Endothelial cell of umbilical vein (primary cell): Measurements from ENCODE around the gene HYAL1. TPM values are rescaled to one million over a fixed set of nuclear protein-coding genes. Genes with fewer than 3 reads are reported as not detected.

Source experiments
- BruUV-seq: library from RNA; stranded (reverse); fragments of 400-500 nt; replicated peaks from 2 replicates; lab custom pipeline; 2021; lab: Mats Ljungman, UMichigan
- CTCF ChIA-PET: fragments of 300-600, 350-600 bp; sonication (Branson Sonifier 250); formaldehyde crosslinking; loops from one replicate; lab custom pipeline; 2021; ENCODE audit warnings: antibody characterized with exemption, inconsistent platforms; lab: Charles Lee
- POLR2A ChIA-PET: fragments of 300-600, 350-600 bp; sonication (Branson Sonifier 250); formaldehyde crosslinking; loops from one replicate; lab custom pipeline; 2021; ENCODE audit warnings: antibody characterized with exemption, inconsistent platforms; lab: Charles Lee
- DNase-seq: peaks from one replicate; pipeline ENCODE4 v3.0.0-alpha.2; 2011; ENCODE audit warnings: low read depth, low spot score
- FAIRE-seq: peaks from 2 replicates; lab custom pipeline; 2011; peaks lifted over from hg19 to GRCh38; lab: Jason Lieb, UNC
- H2AFZ ChIP-seq: 2 replicates; pipeline ENCODE4 v1.6.0; 2012; ENCODE audit warnings: low read depth, low read length, control low read depth, inconsistent platforms
- H3K27ac ChIP-seq: 2 replicates; pipeline ENCODE4 v1.5.1; 2011; ENCODE audit warnings: low read depth, mild to moderate bottlenecking, control low read depth, low read length, moderate library complexity; ENCODE audit not compliant: insufficient read depth
- H3K27me3 ChIP-seq, 2 experiments: 2 replicates each; pipeline versions ENCODE4 v1.6.0 to v1.6.1; 2011; ENCODE audit warnings: low read length in 2 of 2, mixed read lengths in 1 of 2; ENCODE audit not compliant: control insufficient read depth in 2 of 2, insufficient read depth in 2 of 2
- H3K36me3 ChIP-seq, 2 experiments: 2 replicates in 1 of 2; 3 replicates in 1 of 2; pipeline ENCODE4 v1.5.1; 2011; ENCODE audit warnings: low read length in 2 of 2, mild to moderate bottlenecking in 1 of 2, moderate library complexity in 1 of 2; ENCODE audit not compliant: control insufficient read depth in 2 of 2, insufficient read depth in 2 of 2; ENCODE audit errors: extremely low read depth in 1 of 2
- H3K4me1 ChIP-seq: 3 replicates; pipeline ENCODE4 v1.5.1; 2011; ENCODE audit warnings: mild to moderate bottlenecking, low read length; ENCODE audit not compliant: control insufficient read depth, insufficient read depth; ENCODE audit errors: extremely low read depth
- H3K4me2 ChIP-seq: 2 replicates; pipeline ENCODE4 v1.6.1; 2011; ENCODE audit warnings: low read length, control low read depth, mixed read lengths; ENCODE audit not compliant: insufficient read depth
- H3K4me3 ChIP-seq, 3 experiments: fragments of 200-600 bp in 1 of 3; sonication (generic), shearing (Covaris generic) in 1 of 3; replicated peaks in 1 of 3; 2 replicates each; pipeline ENCODE4 v1.5.1; 2011 to 2016; ENCODE audit warnings: control low read depth in 3 of 3, low read length in 3 of 3, mild to moderate bottlenecking in 2 of 3, inconsistent platforms in 1 of 3, low read depth in 1 of 3, moderate library complexity in 1 of 3; ENCODE audit not compliant: insufficient read depth in 1 of 3
- H3K79me2 ChIP-seq: 2 replicates; pipeline ENCODE4 v1.6.0; 2012; ENCODE audit warnings: low read length, inconsistent platforms; ENCODE audit not compliant: control insufficient read depth, insufficient read depth
- H3K9ac ChIP-seq: replicated peaks from 2 replicates; pipeline ENCODE3; 2011; ENCODE audit warnings: low read length, control low read depth; ENCODE audit not compliant: insufficient read depth; ENCODE audit errors: extremely low read depth
- H3K9me1 ChIP-seq: replicated peaks from 3 replicates; pipeline ENCODE4 v1.6.0; 2011; ENCODE audit warnings: mild to moderate bottlenecking, low read length; ENCODE audit not compliant: control insufficient read depth, insufficient read depth; ENCODE audit errors: extremely low read depth
- H3K9me3 ChIP-seq: replicated peaks from 2 replicates; pipeline ENCODE4 v1.5.1; 2012; ENCODE audit warnings: low read length, inconsistent platforms; ENCODE audit not compliant: control insufficient read depth, insufficient read depth
- H4K20me1 ChIP-seq: replicated peaks from 2 replicates; pipeline ENCODE3; 2011; ENCODE audit warnings: mild to moderate bottlenecking, low read length; ENCODE audit not compliant: control insufficient read depth, insufficient read depth; ENCODE audit errors: extremely low read depth
- EZH2 ChIP-seq: IDR thresholded peaks from 2 replicates; pipeline ENCODE4 v1.6.1; 2012; ENCODE audit warnings: borderline replicate concordance, low read depth, mild to moderate bottlenecking, moderate library complexity, low read length, inconsistent platforms; ENCODE audit not compliant: severe bottlenecking
- FOS ChIP-seq: IDR thresholded peaks from 2 replicates; pipeline ENCODE4 v1.6.1; 2011; ENCODE audit warnings: mild to moderate bottlenecking, low read length, moderate library complexity, borderline replicate concordance; ENCODE audit not compliant: insufficient read depth
- GATA2 ChIP-seq: IDR thresholded peaks from 2 replicates; pipeline ENCODE4 v1.7.0; 2011; ENCODE audit warnings: low read depth, mild to moderate bottlenecking, moderate library complexity, mixed read lengths, low read length; ENCODE audit not compliant: insufficient read length, insufficient read depth
- JUN ChIP-seq: IDR thresholded peaks from 2 replicates; pipeline ENCODE4 v1.6.1; 2011; ENCODE audit warnings: borderline replicate concordance, low read depth; ENCODE audit not compliant: insufficient read length, insufficient read depth
- MYC ChIP-seq: IDR thresholded peaks from one replicate; pipeline ENCODE4 v1.6.1; 2011; ENCODE audit warnings: mild to moderate bottlenecking, low read depth, low read length
- POLR2A ChIP-seq: IDR thresholded peaks from 2 replicates; pipeline ENCODE4 v1.6.1; 2012; ENCODE audit warnings: low read depth, mild to moderate bottlenecking, control low read depth, low read length
- POLR2AphosphoS5 ChIP-seq: IDR thresholded peaks from 2 replicates; pipeline ENCODE4 v1.6.1; 2012; ENCODE audit warnings: low read depth, mild to moderate bottlenecking, control low read depth, low read length, moderate library complexity; ENCODE audit not compliant: insufficient read depth
- dilution Hi-C: fragments of 300-500 bp; cut with MboI; formaldehyde crosslinking; loops from one replicate; pipeline ENCODE4 v1.15.0; 2019; ENCODE audit warnings: low sequenced_read_pairs; ENCODE audit not compliant: extremely low pct_ligation_motif_present
- intact Hi-C: fragments of 100-400 bp; cut with micrococcal nuclease; formaldehyde crosslinking; loops from one replicate; pipeline ENCODE4 v1.10.0; 2022
- polyA plus RNA-seq, 4 experiments: library from polyadenylated mRNA; depleted of rRNA in 3 of 4; stranded (reverse) in 3 of 4; unstranded in 1 of 4; fragments of >200 nt; gene quantifications; 2 replicates each; pipeline versions ENCODE4 v1.2.1 to v1.2.3, GENCODE V29; 2011 to 2012; ENCODE audit warnings: missing spikeins in 1 of 4
- total RNA-seq: library from RNA; stranded (reverse); gene quantifications from 2 replicates; pipeline ENCODE4 v1.2.3, GENCODE V29; 2021
- TF ChIP-seq, protein P1 (sequence below), 2 donors: IDR thresholded peaks; 1 replicate in 1 of 2; 2 replicates in 1 of 2; pipeline ENCODE4 v1.5.1; 2011; ENCODE audit warnings: low read length in 2 of 2, mild to moderate bottlenecking in 2 of 2, moderate library complexity in 2 of 2, control low read depth in 1 of 2, inconsistent platforms in 1 of 2, low read depth in 1 of 2; ENCODE audit not compliant: insufficient read depth in 1 of 2; ENCODE audit errors: extremely low read depth in 1 of 2
- TF ChIP-seq, protein P2 (sequence below): IDR thresholded peaks from 2 replicates; pipeline ENCODE4 v1.6.1; 2011; ENCODE audit not compliant: insufficient read depth, insufficient read length

The HYAL1 gene
- total and polyA plus RNA-seq, 2 donors (not counting 3 experiments of a cell fraction or from before 2014, with no cell fraction given) = 2.2 to 3.3 TPM

DNA sequence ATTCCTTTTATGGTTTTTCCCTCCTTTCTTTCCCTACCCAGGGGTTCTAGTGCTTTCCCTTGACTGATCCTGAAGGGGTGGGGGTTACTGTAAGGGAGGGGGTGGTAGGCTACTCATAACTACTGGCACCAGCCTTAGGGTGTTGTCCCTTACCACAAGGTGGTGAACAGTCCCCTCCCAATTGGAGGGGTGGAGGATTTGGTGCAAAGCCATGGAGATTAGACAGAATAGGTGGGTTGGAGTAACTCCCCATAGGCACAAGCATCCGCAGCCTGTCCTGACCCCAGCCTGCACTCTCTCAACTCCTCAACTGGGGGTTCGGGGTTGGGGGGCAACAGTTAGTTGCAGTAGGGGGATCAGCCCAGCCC lies 21.7 kb upstream of the HYAL1 start:
- no peaks in the 10 kb centered on the region for H3K9me3 ChIP-seq
- H2AFZ ChIP-seq = no peak overlapping the region
- H3K9me1 ChIP-seq = no peaks in the 10 kb centered on the region
- no peaks in the 10 kb centered on the region for H4K20me1 ChIP-seq
- H3K9ac ChIP-seq = no peak overlapping the region
- FAIRE-seq = no peak
- H3K27me3 ChIP-seq = no peaks in the 10 kb centered on the region
- intact Hi-C loops (loop anchor here (2.0 kb wide), 1 partner anchor 98 kb away; no protein-coding TSS in a partner anchor), dilution Hi-C loops (no loop called here)
- ChIA-PET CTCF (interaction anchor here (0.8 to 4.3 kb wide), 12 partner anchors 11 to 217 kb away, joined by 3 to 66 read pairs (median 18); partner anchors contain the start of genes HYAL1, HYAL3, IFRD2 and NAA80), POLR2A (no interaction called here)
- TF ChIP-seq POLR2AphosphoS5 = no peak
- TF ChIP-seq GATA2 = no peak
- TF ChIP-seq, protein P1, sequence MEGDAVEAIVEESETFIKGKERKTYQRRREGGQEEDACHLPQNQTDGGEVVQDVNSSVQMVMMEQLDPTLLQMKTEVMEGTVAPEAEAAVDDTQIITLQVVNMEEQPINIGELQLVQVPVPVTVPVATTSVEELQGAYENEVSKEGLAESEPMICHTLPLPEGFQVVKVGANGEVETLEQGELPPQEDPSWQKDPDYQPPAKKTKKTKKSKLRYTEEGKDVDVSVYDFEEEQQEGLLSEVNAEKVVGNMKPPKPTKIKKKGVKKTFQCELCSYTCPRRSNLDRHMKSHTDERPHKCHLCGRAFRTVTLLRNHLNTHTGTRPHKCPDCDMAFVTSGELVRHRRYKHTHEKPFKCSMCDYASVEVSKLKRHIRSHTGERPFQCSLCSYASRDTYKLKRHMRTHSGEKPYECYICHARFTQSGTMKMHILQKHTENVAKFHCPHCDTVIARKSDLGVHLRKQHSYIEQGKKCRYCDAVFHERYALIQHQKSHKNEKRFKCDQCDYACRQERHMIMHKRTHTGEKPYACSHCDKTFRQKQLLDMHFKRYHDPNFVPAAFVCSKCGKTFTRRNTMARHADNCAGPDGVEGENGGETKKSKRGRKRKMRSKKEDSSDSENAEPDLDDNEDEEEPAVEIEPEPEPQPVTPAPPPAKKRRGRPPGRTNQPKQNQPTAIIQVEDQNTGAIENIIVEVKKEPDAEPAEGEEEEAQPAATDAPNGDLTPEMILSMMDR (IDR thresholded peaks at IDR 0.05; ENCODE audit: extremely low read depth in 1 of 2, insufficient read depth in 1 of 2, low read depth in 1 of 2, low read length in 2 of 2) = no peak
- TF ChIP-seq, protein P2, sequence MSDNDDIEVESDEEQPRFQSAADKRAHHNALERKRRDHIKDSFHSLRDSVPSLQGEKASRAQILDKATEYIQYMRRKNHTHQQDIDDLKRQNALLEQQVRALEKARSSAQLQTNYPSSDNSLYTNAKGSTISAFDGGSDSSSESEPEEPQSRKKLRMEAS = no peak
- TF ChIP-seq EZH2 = no peak
- TF ChIP-seq POLR2A = no peak
- TF ChIP-seq MYC = no peak
- TF ChIP-seq JUN = no peak
- no peak for TF ChIP-seq FOS
- DNase-seq = no peak
- H3K4me1 ChIP-seq = peaks cover 39% of the 10 kb centered on the region
- peaks cover 4 to 20% of the 10 kb centered on the region in 2 experiments for H3K36me3 ChIP-seq
- peaks cover 29% of the 10 kb centered on the region for H3K79me2 ChIP-seq
- no peak overlapping the region for H3K4me3 ChIP-seq
- no peak overlapping the region for H3K4me2 ChIP-seq
- no peak overlapping the region for H3K27ac ChIP-seq
- BruUV-seq = no TSS peak
